Measurements from ENCODE around the gene MED13L.

MED13L gene

DNA sequence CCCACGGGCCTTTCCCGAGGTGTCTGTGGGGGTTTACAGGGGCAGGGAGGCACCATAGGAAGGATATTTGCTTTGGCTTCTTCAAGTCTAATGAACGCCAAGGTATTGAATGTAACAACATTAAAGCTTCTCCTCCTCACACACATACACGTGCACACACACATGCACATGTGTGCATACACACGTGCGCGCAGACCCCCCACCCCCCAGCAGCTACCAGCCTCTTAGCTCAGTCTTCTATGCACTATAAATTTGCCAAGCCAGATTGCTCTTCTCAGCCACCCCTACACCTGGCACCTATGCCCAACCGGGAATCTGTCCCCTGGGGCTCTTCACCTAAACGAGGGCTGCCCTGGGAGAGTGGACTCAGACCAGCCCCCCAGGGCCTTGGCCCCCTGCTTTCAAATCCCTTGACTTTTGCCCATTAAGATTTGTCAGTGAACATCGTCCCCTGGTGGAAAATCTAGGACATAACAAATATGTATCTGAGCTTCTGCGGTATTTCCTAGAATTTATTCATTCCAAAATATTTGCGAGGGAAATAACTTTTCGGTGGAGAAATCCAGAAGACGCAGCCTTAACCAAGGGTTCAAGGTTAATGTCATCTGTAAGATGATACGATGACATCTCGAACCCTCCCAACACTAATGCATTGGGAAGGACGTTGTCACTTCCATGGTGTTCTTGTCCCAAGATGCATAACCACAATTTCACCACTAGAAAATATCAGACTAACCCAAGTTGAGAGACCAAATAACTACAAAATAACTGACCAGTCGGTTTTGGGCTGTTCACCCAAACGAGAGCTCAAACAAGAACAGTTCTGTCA, 330.4 kb downstream of the MED13L start:
- TF ChIP-seq, protein P1, sequence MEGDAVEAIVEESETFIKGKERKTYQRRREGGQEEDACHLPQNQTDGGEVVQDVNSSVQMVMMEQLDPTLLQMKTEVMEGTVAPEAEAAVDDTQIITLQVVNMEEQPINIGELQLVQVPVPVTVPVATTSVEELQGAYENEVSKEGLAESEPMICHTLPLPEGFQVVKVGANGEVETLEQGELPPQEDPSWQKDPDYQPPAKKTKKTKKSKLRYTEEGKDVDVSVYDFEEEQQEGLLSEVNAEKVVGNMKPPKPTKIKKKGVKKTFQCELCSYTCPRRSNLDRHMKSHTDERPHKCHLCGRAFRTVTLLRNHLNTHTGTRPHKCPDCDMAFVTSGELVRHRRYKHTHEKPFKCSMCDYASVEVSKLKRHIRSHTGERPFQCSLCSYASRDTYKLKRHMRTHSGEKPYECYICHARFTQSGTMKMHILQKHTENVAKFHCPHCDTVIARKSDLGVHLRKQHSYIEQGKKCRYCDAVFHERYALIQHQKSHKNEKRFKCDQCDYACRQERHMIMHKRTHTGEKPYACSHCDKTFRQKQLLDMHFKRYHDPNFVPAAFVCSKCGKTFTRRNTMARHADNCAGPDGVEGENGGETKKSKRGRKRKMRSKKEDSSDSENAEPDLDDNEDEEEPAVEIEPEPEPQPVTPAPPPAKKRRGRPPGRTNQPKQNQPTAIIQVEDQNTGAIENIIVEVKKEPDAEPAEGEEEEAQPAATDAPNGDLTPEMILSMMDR (IDR thresholded peaks at IDR 0.05; ENCODE audit: extremely low read depth, missing control alignments), result no peak
- no peak for DNase-seq (ENCODE audit: low spot score)

DNA sequence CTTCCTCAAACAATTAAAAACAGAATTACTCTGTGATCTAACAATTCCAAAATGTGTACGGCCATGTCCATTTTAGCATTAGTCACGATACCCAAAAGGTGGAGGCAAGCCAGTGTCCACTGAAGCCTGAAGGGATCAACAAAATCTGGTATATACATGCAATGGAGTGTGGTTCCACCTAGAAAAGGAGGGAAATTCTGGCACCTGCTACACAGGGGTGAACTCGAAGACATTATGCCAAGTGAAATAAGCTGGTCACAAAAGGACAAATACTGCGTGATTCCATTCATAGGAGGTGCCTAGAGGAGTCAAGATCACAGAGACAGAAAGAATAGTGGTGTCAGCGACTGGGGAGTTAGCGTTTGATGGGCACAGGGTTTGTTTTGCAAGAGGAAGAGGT, 331.4 kb downstream of the MED13L start:
- TF ChIP-seq, protein P1 (IDR thresholded peaks at IDR 0.05; ENCODE audit: extremely low read depth, missing control alignments), result no peak
- no peak for DNase-seq (ENCODE audit: low spot score)

DNA sequence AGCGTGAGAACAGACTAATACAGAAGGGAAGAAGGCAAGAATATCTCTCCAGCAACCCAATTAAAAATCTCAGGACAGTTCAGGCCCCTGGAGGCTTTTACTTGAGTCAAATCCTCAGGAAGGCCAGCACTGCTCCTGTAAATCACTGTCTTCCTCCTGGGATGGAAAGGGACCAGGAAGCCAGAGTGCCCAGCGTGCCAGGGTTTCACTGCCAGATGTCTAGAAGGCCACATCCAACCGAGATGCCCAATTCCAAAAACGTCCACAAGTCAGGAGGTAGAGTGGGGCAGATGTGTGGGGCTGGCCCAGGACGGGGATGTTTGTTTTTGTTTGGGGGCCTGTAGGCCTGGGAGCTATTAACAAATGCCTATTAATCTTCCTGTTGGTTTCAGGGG, 332.0 kb downstream of the MED13L start:
- TF ChIP-seq, protein P1 (IDR thresholded peaks at IDR 0.05; ENCODE audit: extremely low read depth, missing control alignments), result no peak
- no peak for DNase-seq (ENCODE audit: low spot score)

DNA sequence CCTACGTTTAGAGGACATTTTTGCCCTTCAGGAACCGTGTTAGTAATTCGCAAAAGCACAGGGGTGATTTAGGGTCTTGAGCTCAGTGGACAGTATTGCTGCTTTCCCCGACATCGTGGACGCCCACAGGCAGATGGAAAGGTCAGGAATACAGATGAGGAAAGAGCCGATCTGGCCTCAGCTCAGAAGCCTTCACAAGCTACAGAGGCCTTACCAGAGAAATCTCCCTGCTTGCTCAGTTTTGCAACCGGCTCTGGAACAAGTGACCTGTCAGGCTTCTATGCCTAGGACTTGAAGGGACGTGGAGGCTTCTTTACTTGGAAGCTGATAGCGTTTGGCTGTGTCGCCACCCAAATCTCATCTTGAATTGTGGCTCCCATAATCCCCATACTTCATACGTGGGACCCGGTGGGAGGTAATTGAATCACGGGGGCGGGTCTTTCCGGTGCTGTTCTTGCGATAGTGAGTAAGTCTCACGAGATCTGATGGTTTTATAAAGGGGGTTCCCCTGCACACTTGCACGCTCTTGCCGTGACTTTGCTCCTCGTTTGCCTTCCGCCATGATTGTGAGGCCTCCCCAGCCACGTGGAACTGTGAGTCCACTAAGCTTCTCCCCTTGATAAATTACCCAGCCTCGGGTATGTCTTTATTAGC, 332.5 kb downstream of the MED13L start:
- no peak for DNase-seq (ENCODE audit: low spot score)

DNA sequence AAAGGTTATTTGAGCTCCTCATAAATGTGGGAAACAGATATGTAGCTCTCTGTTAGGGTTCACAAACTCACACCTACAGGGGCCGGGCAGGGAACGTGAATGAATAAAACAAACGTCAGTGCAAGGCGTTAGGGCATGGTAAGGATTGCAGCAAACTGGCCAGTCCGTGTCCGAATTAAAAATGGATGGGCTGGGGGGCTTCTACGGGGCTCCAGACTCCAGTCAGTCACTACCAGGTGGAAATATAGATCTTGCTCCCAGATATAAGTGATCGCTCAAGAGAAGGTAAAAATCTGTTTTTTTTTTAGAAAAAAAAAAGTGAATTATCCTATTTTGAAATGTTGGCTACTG, 333.1 kb downstream of the MED13L start:
- no peak for DNase-seq (ENCODE audit: low spot score)
- TF ChIP-seq, protein P1 (IDR thresholded peaks at IDR 0.05; ENCODE audit: extremely low read depth, missing control alignments), result no peak

More for the DNA sequence above, 332.5 kb downstream of the MED13L start:
- TF ChIP-seq, protein P1 (IDR thresholded peaks at IDR 0.05; ENCODE audit: extremely low read depth, missing control alignments), result no peak

DNA sequence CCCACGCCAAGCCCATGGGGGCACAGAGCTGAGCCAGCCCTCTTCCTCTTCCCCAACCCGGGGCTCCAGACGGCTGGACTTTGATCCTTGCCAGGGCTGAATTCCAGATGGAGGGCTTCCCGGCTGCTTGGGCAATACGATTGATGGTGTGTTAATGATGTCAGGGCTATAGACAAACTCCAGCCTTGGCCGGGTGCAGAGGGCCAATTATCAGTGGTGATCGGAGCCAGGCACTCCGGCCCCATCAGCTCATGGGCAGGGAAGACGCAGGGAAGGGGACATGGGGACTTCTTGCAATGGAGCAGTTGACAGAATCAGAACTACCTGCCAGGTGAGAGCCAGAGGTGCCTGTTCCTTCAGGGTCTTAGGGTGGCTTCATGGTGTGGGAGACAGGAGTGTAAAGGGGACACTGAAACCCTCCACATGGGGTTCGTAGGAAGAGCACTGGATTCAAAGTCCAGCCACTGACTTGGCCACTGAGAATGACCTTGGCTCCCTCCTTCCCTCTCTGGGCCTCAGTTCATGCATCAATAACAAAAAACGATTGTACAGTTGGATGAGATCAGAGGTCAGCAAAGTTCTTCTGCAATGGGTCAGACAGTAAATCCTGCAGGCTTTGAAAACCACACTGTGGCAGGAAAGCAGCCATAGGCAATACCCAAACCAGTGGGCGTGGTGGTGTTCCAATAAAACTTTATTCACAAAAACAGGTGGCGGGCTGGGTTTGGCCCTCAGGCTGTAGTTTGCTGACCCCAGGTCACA, 333.7 kb downstream of the MED13L start:
- TF ChIP-seq, protein P1 (IDR thresholded peaks at IDR 0.05; ENCODE audit: extremely low read depth, missing control alignments), result no peak

DNA sequence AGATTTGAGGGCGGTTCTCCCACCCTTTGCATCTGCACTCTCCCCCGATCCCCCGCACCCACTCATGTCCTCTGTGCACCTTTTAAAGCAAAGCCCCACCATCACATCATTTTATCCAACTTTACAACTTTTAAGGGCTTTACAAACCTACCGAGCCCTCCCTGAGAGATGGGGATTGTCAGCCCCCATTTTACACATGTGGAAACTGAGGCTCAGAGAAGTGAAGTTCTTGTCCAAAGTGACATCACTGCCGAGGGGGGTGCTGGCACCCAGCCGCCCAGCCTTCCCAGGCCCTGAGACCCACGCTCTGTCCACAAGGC, 334.2 kb downstream of the MED13L start:
- DNase-seq (ENCODE audit: low spot score), result no peak

More for the DNA sequence above, 333.7 kb downstream of the MED13L start:
- no peak for DNase-seq (ENCODE audit: low spot score)

More for the DNA sequence above, 334.2 kb downstream of the MED13L start:
- TF ChIP-seq, protein P1 (IDR thresholded peaks at IDR 0.05; ENCODE audit: extremely low read depth, missing control alignments), result no peak

Data from GM20000 (cell line).